Measurements from ENCODE around the gene TSHR. TPM values are rescaled to one million over a fixed set of nuclear protein-coding genes. Genes with fewer than 3 reads are reported as not detected.

TSHR gene
- total RNA-seq, 4 donors from 2014 or later, result not detected

GRCh38 chr14:80924365-80925103 lies 30.9 kb upstream of the TSHR start:
- H3K36me3 ChIP-seq, result no peaks in the 10 kb centered on the region
- H3K9me3 ChIP-seq, result no peaks in the 10 kb centered on the region
- no peak for DNase-seq (ENCODE audit: low spot score in 2 of 2)
- 89% methylated on average over 2 of the region's 2 CpGs for WGBS
- TF ChIP-seq POLR2AphosphoS5 (IDR thresholded peaks at IDR 0.05) (no peak), POLR2A (IDR thresholded peaks at IDR 0.05) (no peak), EP300 (IDR thresholded peaks at IDR 0.05) (no peak)
- TF ChIP-seq, protein P1, sequence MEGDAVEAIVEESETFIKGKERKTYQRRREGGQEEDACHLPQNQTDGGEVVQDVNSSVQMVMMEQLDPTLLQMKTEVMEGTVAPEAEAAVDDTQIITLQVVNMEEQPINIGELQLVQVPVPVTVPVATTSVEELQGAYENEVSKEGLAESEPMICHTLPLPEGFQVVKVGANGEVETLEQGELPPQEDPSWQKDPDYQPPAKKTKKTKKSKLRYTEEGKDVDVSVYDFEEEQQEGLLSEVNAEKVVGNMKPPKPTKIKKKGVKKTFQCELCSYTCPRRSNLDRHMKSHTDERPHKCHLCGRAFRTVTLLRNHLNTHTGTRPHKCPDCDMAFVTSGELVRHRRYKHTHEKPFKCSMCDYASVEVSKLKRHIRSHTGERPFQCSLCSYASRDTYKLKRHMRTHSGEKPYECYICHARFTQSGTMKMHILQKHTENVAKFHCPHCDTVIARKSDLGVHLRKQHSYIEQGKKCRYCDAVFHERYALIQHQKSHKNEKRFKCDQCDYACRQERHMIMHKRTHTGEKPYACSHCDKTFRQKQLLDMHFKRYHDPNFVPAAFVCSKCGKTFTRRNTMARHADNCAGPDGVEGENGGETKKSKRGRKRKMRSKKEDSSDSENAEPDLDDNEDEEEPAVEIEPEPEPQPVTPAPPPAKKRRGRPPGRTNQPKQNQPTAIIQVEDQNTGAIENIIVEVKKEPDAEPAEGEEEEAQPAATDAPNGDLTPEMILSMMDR (IDR thresholded peaks at IDR 0.05), result no peak
- H3K27me3 ChIP-seq, result no peaks in the 10 kb centered on the region
- no peaks in the 10 kb centered on the region for H3K4me1 ChIP-seq
- no peak overlapping the region for H3K4me3 ChIP-seq
- H3K27ac ChIP-seq, result no peak overlapping the region

GRCh38 chr14:80926397-80927082 lies 28.9 kb upstream of the TSHR start:
- no peak for DNase-seq (ENCODE audit: low spot score in 2 of 2)
- H3K27ac ChIP-seq, result no peak overlapping the region
- no peak overlapping the region for H3K4me3 ChIP-seq
- H3K4me1 ChIP-seq, result no peaks in the 10 kb centered on the region
- H3K36me3 ChIP-seq, result no peaks in the 10 kb centered on the region
- no peaks in the 10 kb centered on the region for H3K9me3 ChIP-seq
- 93% methylated on average over 4 of the region's 4 CpGs for WGBS
- no peaks in the 10 kb centered on the region for H3K27me3 ChIP-seq
- no peak for TF ChIP-seq POLR2A (IDR thresholded peaks at IDR 0.05)
- TF ChIP-seq, protein P1 (IDR thresholded peaks at IDR 0.05), result no peak
- TF ChIP-seq EP300 (IDR thresholded peaks at IDR 0.05), result no peak

- Histone ChIP-seq H3K27me3 (no peaks in the 10 kb centered on the region), H3K4me1 (no peaks in the 10 kb centered on the region), H3K9me3 (no peaks in the 10 kb centered on the region), H3K27ac (no peak overlapping the region), H3K4me3 (no peak overlapping the region), H3K36me3 (no peaks in the 10 kb centered on the region)
- WGBS, result 93% methylated on average over 6 of the region's 8 CpGs
- TF ChIP-seq POLR2A (IDR thresholded peaks at IDR 0.05) (no peak), POLR2AphosphoS5 (IDR thresholded peaks at IDR 0.05) (no peak), EP300 (IDR thresholded peaks at IDR 0.05) (no peak)
- TF ChIP-seq, protein P1 (IDR thresholded peaks at IDR 0.05), result no peak
- no peak for DNase-seq (ENCODE audit: low spot score in 2 of 2)
Measured at GRCh38 chr14:80927083-80927989, 28.1 kb upstream of the TSHR start.

GRCh38 chr14:80930095-80930494 lies 25.3 kb upstream of the TSHR start:
- Histone ChIP-seq H3K4me1 (no peaks in the 10 kb centered on the region), H3K36me3 (no peaks in the 10 kb centered on the region), H3K9me3 (no peaks in the 10 kb centered on the region), H3K27ac (no peak overlapping the region), H3K4me3 (no peak overlapping the region), H3K27me3 (no peaks in the 10 kb centered on the region)
- WGBS, result 84% methylated on average over 5 of the region's 5 CpGs
- no peak for DNase-seq (ENCODE audit: low spot score in 2 of 2)
- TF ChIP-seq POLR2A (IDR thresholded peaks at IDR 0.05) (no peak), EP300 (IDR thresholded peaks at IDR 0.05) (no peak), POLR2AphosphoS5 (IDR thresholded peaks at IDR 0.05) (no peak)
- TF ChIP-seq, protein P1 (IDR thresholded peaks at IDR 0.05), result no peak

Measured in suprapubic skin (tissue), 4 donors.